Testis (tissue), 2 donors: ENCODE data around the gene AFG1L.

Experiments
- CTCF ChIP-seq, 3 experiments: fragments of 450-650 bp in 2 of 3; fragments of 200-600 bp in 1 of 3; sonication (generic) in 1 of 3; IDR thresholded peaks; one replicate each; pipeline ENCODE4 v1.5.1; 2016 to 2019; ENCODE audit warnings: antibody characterized with exemption in 3 of 3, mild to moderate bottlenecking in 2 of 3, moderate library complexity in 1 of 3
- POLR2A ChIP-seq: fragments of 450-650 bp; IDR thresholded peaks from one replicate; pipeline ENCODE4 v1.6.1; 2017; ENCODE audit warnings: antibody characterized with exemption, mild to moderate bottlenecking, moderate library complexity

GRCh38 chr6:108455688-108456087 lies 160.8 kb downstream of the AFG1L start:
- TF ChIP-seq CTCF (IDR thresholded peaks at IDR 0.05) (no peak), POLR2A (no peak)
